ENCODE data around the gene FBXO31.

Gene FBXO31

DNA sequence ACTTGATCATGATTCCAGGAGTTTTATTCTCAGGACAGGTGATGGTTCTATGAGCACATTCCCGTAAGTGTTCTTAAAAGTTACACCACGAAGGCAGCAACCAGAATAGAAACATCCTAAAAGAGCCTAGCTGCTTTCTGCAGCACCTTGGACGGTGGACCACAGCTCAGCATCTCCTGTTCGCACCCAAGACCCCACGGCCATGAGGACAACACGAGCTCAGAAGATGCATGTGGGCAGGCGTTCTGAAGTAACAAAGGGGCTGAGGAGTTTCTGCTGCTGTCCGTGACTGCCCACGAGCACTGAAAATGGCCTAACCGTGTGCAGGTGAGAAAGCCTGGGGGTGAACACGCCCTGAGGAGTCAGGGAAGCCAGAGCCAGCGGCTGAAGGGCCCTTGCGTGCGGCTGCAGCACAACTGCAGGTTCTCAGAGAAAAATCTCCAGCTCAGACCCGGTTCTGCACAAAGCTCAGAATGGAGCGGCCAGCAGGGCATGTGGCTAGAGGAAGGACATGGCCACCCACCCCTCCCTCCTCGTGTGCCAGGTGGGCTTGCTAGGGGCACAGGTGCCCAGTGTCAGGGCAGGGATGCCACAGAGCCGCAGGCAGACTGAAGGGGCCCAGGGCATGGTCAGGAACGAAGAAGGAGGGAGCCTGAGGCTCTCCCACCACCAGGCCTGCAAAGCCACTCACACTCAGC is 55.6 kb downstream of the FBXO31 start:
- H3K9me3 ChIP-seq (replicated peaks in 1 of 11) = no peaks in the 10 kb centered on the region
- no peak overlapping the region for H3K4me3 ChIP-seq
- peaks cover 15 to 100% (median 91%) of the 10 kb centered on the region in 11 experiments; a peak in 21 of 22 replicates for H4K20me1 ChIP-seq
- no peak overlapping the region for H3K4me2 ChIP-seq
- H3K9ac ChIP-seq = 0 out of 22 replicates have a peak overlapping the region, but pooled peaks of 1 of the 11 experiments have one; percentile 17
- H3K4me1 ChIP-seq = peaks cover 15 to 25% (median 22%) of the 10 kb centered on the region in 10 experiments
- no peak overlapping the region for H3K27ac ChIP-seq
- H3K27me3 ChIP-seq = no peaks in the 10 kb centered on the region
- peaks cover 39 to 79% (median 63%) of the 10 kb centered on the region in 11 experiments for H3K36me3 ChIP-seq
- TF ChIP-seq Cebpa-rat (IDR thresholded peaks at IDR 0.05) = no peak

DNA sequence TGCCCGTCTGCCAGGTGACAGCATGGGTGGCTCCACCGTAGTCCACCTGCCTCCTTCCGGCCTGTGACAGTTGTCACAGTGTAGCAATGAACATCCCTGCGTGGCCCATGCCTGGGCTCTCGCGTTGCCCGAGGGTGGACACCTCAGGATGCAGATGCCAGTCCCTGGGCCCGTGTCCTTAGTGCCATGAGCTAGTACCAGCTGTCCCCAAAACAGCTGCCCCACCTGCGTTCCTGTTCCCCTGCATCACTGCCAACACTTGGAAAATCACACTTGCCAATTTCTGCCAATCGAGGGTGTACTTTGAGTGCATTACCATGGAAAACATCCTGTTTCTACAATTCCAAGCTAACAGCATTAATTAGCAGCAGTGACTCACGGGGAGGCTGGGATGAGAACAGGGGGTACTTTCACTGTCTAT is 57.4 kb downstream of the FBXO31 start:
- H3K36me3 ChIP-seq = peaks cover 25 to 69% (median 50%) of the 10 kb centered on the region in 11 experiments
- H3K4me2 ChIP-seq = peak overlapping the region in 8 of 11 experiments; percentile 71 to 85 (median 77); a peak in 10 of 22 replicates
- TF ChIP-seq Cebpa-rat (IDR thresholded peaks at IDR 0.05) = no peak
- peaks cover 15 to 97% (median 78%) of the 10 kb centered on the region in 11 experiments; a peak in 21 of 22 replicates for H4K20me1 ChIP-seq
- peak overlapping the region in 3 of 11 experiments; percentile 40 to 62 (median 56); a peak in 3 of 22 replicates for H3K27ac ChIP-seq
- H3K27me3 ChIP-seq = no peaks in the 10 kb centered on the region
- peaks cover 15 to 25% (median 22%) of the 10 kb centered on the region in 10 experiments for H3K4me1 ChIP-seq
- H3K9ac ChIP-seq = peak overlapping the region in 6 of 11 experiments; percentile 48 to 67 (median 56); a peak in 6 of 22 replicates
- no peaks in the 10 kb centered on the region for H3K9me3 ChIP-seq (replicated peaks in 1 of 11)
- H3K4me3 ChIP-seq = no peak overlapping the region

GRCh38 chr16:87325423-87325858 is 58.1 kb downstream of the FBXO31 start:
- no peaks in the 10 kb centered on the region for H3K27me3 ChIP-seq
- no peak overlapping the region; a peak in 1 of 20 replicates for H3K4me3 ChIP-seq
- no peaks in the 10 kb centered on the region for H3K9me3 ChIP-seq (replicated peaks in 1 of 11)
- peak overlapping the region in 8 of 11 experiments; percentile 3 to 62 (median 38); a peak in 11 of 22 replicates for H3K27ac ChIP-seq
- H3K4me1 ChIP-seq = peaks cover 15 to 25% (median 22%) of the 10 kb centered on the region in 10 experiments
- peaks cover 15 to 95% (median 75%) of the 10 kb centered on the region in 11 experiments; a peak in 21 of 22 replicates for H4K20me1 ChIP-seq
- peak overlapping the region; percentile 19 to 67 (median 50); a peak in 19 of 22 replicates for H3K9ac ChIP-seq
- H3K4me2 ChIP-seq = peak overlapping the region; percentile 71 to 85 (median 80)
- peaks cover 18 to 61% (median 48%) of the 10 kb centered on the region in 11 experiments for H3K36me3 ChIP-seq
- TF ChIP-seq Cebpa-rat (IDR thresholded peaks at IDR 0.05) = no peak

- H3K27ac ChIP-seq = peak overlapping the region in 8 of 11 experiments; percentile 3 to 62 (median 37); a peak in 11 of 22 replicates
- H4K20me1 ChIP-seq = peaks cover 15 to 92% (median 68%) of the 10 kb centered on the region in 11 experiments; a peak in 21 of 22 replicates
- peaks cover 15 to 25% (median 22%) of the 10 kb centered on the region in 10 experiments for H3K4me1 ChIP-seq
- TF ChIP-seq Cebpa-rat (IDR thresholded peaks at IDR 0.05) = no peak
- no peaks in the 10 kb centered on the region for H3K27me3 ChIP-seq
- peaks cover 10 to 60% (median 40%) of the 10 kb centered on the region in 11 experiments; a peak in 21 of 22 replicates for H3K36me3 ChIP-seq
- H3K9ac ChIP-seq = peak overlapping the region in 10 of 11 experiments; percentile 21 to 67 (median 52); a peak in 17 of 22 replicates
- no peaks in the 10 kb centered on the region for H3K9me3 ChIP-seq (replicated peaks in 1 of 11)
- H3K4me2 ChIP-seq = peak overlapping the region; percentile 71 to 85 (median 80)
- no peak overlapping the region for H3K4me3 ChIP-seq
These were observed 58.9 kb downstream of the FBXO31 start for GRCh38 chr16:87324411-87325275.

GRCh38 chr16:87323727-87324410 is 59.7 kb downstream of the FBXO31 start:
- Histone ChIP-seq H3K27me3 (no peaks in the 10 kb centered on the region), H3K4me1 (peaks cover 15 to 27% (median 24%) of the 10 kb centered on the region in 10 experiments), H3K9me3 (replicated peaks in 1 of 11) (no peaks in the 10 kb centered on the region), H3K9ac (peak overlapping the region in 6 of 11 experiments; percentile 3 to 67 (median 39); a peak in 4 of 22 replicates), H3K27ac (peak overlapping the region in 2 of 11 experiments; percentile 3 to 62; a peak in 2 of 22 replicates), H3K4me3 (no peak overlapping the region), H3K36me3 (peaks cover 3 to 59% (median 38%) of the 10 kb centered on the region in 11 experiments; a peak in 19 of 22 replicates), H4K20me1 (peaks cover 15 to 84% (median 60%) of the 10 kb centered on the region in 11 experiments; a peak in 21 of 22 replicates), H3K4me2 (peak overlapping the region in 3 of 11 experiments; percentile 74 to 85 (median 82); a peak in 7 of 22 replicates)
- no peak for TF ChIP-seq Cebpa-rat (IDR thresholded peaks at IDR 0.05)

- H3K4me3 ChIP-seq = no peak overlapping the region
- peaks cover 22 to 35% (median 32%) of the 10 kb centered on the region in 10 experiments for H3K4me1 ChIP-seq
- peaks cover 15 to 76% (median 52%) of the 10 kb centered on the region in 11 experiments; a peak in 21 of 22 replicates for H4K20me1 ChIP-seq
- no peaks in the 10 kb centered on the region for H3K9me3 ChIP-seq (replicated peaks in 1 of 11)
- no peaks in the 10 kb centered on the region for H3K27me3 ChIP-seq
- H3K9ac ChIP-seq = peak overlapping the region in 4 of 11 experiments; percentile 3 to 55 (median 16); a peak in 3 of 22 replicates
- H3K36me3 ChIP-seq = peaks cover 0 to 54% (median 34%) of the 10 kb centered on the region in 11 experiments; a peak in 17 of 22 replicates
- H3K27ac ChIP-seq = 0 out of 22 replicates have a peak overlapping the region, but pooled peaks of 1 of the 11 experiments have one; percentile 62
- H3K4me2 ChIP-seq = no peak overlapping the region
- no peak for TF ChIP-seq Cebpa-rat (IDR thresholded peaks at IDR 0.05)
These were observed 60.5 kb downstream of the FBXO31 start for GRCh38 chr16:87322833-87323726.

DNA sequence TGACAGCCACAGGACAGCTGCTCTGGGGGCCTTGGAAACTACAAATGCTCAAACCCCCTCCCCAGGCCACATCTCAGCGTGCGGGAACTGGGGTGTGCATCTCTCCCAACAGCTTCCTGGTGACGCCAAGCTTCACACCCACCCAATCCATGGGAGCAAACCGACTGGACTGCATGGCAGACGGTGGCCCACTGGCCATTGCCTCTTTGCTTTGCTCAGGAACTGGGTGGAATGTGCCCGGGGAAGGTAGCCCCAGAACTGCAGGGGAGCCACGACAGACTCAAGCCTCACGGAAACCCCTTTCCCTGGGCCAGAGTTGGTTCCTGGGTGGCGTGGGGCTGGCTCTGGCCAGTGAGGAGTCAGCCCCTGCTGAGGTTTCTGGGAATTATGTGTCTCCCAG is 61.2 kb downstream of the FBXO31 start:
- no peak for TF ChIP-seq Cebpa-rat (IDR thresholded peaks at IDR 0.05)
- H4K20me1 ChIP-seq = peaks cover 15 to 69% (median 46%) of the 10 kb centered on the region in 11 experiments; a peak in 21 of 22 replicates

More for the DNA sequence above, 61.2 kb downstream of the FBXO31 start:
- Histone ChIP-seq H3K4me1 (peaks cover 24 to 37% (median 33%) of the 10 kb centered on the region in 10 experiments), H3K27me3 (no peaks in the 10 kb centered on the region), H3K36me3 (peaks cover 0 to 47% (median 27%) of the 10 kb centered on the region in 11 experiments; a peak in 14 of 22 replicates), H3K4me2 (no peak overlapping the region), H3K27ac (no peak overlapping the region), H3K4me3 (no peak overlapping the region), H3K9me3 (replicated peaks in 1 of 11) (no peaks in the 10 kb centered on the region), H3K9ac (no peak overlapping the region; a peak in 1 of 22 replicates)

All from BLaER1 treated with 17β-estradiol and CSF1 and Interleukin-3, amounts not matched to agents 10 nM and 100 nM (cell line).